ENCODE data around the gene TMEM131. TPM values are rescaled to one million over a fixed set of nuclear protein-coding genes. Genes with fewer than 3 reads are reported as not detected.
"Not testable (repeated sequence)": the region's sequence is repeated elsewhere in the genome, so short reads cannot be mapped to it uniquely, and the experiment has no call there.

The TMEM131 gene
- total and polyA plus RNA-seq, 2 of the 8 experiments (the other 6 are each of a cell fraction or from before 2014, with no cell fraction given), result 9.7 to 22.9 TPM

GRCh38 chr2:97878317-97878716 lies 117.4 kb downstream of the TMEM131 start:
- H3K27me3 ChIP-seq (replicated peaks in 1 of 4; ENCODE audit: control insufficient read depth in 3 of 4, extremely low read depth in 1 of 4, insufficient read depth in 3 of 4, low read length in 3 of 4); H3K4me2 ChIP-seq (ENCODE audit: insufficient read depth in 1 of 2, low read depth in 2 of 2, low read length in 2 of 2); CTCF ChIA-PET (ENCODE audit: partially characterized antibody); H3K9ac ChIP-seq (replicated peaks in 1 of 4; ENCODE audit: extremely low read depth in 1 of 4, low read depth in 3 of 4, low read length in 3 of 4); H3K4me3 ChIP-seq (ENCODE audit: extremely low read depth in 1 of 4, insufficient read depth in 2 of 4, low read depth in 3 of 4, low read length in 4 of 4); H3K14ac ChIP-seq (ENCODE audit: insufficient read length); H3K4ac ChIP-seq (replicated peaks; ENCODE audit: insufficient read length, low read depth, low read length); H4K8ac ChIP-seq (ENCODE audit: extremely low read depth, insufficient read depth, low read length); H3K23ac ChIP-seq (ENCODE audit: insufficient read length); H2BK20ac ChIP-seq (ENCODE audit: low read length); H4K20me1 ChIP-seq (replicated peaks in 1 of 2; ENCODE audit: control insufficient read depth in 1 of 2, insufficient read depth in 2 of 2, low read length in 2 of 2); H4K91ac ChIP-seq (replicated peaks; ENCODE audit: insufficient read length, low read length); H3K56ac ChIP-seq (replicated peaks; ENCODE audit: insufficient read length, low read depth, low read length); DNase-seq (ENCODE audit: low read depth in 1 of 2, low spot score in 2 of 2); H2BK15ac ChIP-seq (ENCODE audit: low read length); H3K9me3 ChIP-seq (ENCODE audit: insufficient read depth in 2 of 2, low read depth in 1 of 2, low read length in 1 of 2); H2BK5ac ChIP-seq (ENCODE audit: low read depth, low read length); H4K5ac ChIP-seq (ENCODE audit: insufficient read length, low read depth, low read length); H3K23me2 ChIP-seq (ENCODE audit: low read depth, low read length); H2BK12ac ChIP-seq (ENCODE audit: low read depth, low read length); H2BK120ac ChIP-seq (replicated peaks; ENCODE audit: low read depth, low read length); POLR2A ChIA-PET (ENCODE audit: partially characterized antibody); H3K36me3 ChIP-seq (ENCODE audit: control insufficient read depth in 2 of 4, insufficient read depth in 4 of 4, low read length in 3 of 4); H2AK5ac ChIP-seq (ENCODE audit: low read depth, low read length); H2AFZ ChIP-seq (ENCODE audit: low read length); H3K27ac ChIP-seq (ENCODE audit: low read depth, low read length); FAIRE-seq; H3K4me1 ChIP-seq (replicated peaks in 1 of 4; ENCODE audit: control insufficient read depth in 3 of 4, insufficient read depth in 4 of 4, low read length in 3 of 4); H3K18ac ChIP-seq (ENCODE audit: extremely low read depth, low read length); H3K79me2 ChIP-seq (ENCODE audit: control insufficient read depth in 1 of 2, insufficient read depth in 2 of 2, low read length in 2 of 2); H3K79me1 ChIP-seq (ENCODE audit: low read depth, low read length): not testable (repeated sequence)
- WGBS, 2 experiments (ENCODE audit: extremely low coverage in 1 of 2, insufficient coverage in 1 of 2, insufficient read length in 1 of 2, insufficient replicate concordance in 2 of 2, low coverage in 1 of 2, low lambda C conversion rate in 2 of 2, missing lambda C conversion rate in 1 of 2), result 93% methylated on average over 2 of the region's 2 CpGs; no CpG with 5 or more reads in 1 of the 2 experiments

All from H1 (cell line).